ENCODE measurements around the gene ARHGAP12.

Gene ARHGAP12

DNA sequence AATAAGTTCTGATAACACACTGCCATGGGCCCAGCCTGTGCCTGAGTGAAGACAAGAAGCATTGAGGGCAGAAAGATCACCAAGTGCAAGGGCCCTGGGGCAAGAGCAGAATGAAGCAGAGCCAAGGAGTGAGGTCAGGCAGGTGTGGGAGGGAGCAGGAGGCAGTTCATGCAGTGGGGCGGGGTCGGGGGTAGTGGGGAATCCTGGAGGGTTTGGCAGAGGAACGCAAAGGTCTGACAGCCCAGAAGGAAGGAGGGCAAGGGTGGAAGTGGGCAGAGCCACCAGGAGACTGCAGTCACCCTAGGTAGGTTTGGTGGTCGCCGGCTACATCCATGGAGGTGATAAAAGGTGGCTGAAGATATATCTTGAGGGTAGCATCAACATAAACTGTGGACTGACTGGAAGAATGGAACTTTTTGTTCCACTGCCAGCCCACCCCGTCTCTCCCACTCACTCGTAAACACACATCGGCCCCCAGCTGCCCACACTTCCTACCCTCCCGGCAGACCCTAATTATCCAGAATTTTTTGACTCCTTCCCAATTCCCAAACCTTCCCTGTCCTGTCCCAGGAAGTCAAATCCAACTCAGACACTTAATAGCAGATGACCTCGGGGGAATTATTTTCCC lies 172.4 kb downstream of the ARHGAP12 start:
- Histone ChIP-seq H3K36me3 (ENCODE audit: control insufficient read depth, insufficient read depth, low read length) (no peaks in the 10 kb centered on the region), H3K27me3 (ENCODE audit: control insufficient read depth, insufficient read depth, low read length) (no peaks in the 10 kb centered on the region), H3K4me1 (ENCODE audit: control insufficient read depth, insufficient read depth, low read length) (peaks cover 53% of the 10 kb centered on the region), H3K4me3 (ENCODE audit: low read depth, low read length) (no peak overlapping the region), H3K27ac (ENCODE audit: low read depth, low read length) (peak overlapping the region; percentile 71), H3K9ac (ENCODE audit: low read depth, low read length) (no peak overlapping the region), H3K9me3 (ENCODE audit: control insufficient read depth, insufficient read depth, low read length) (no peaks in the 10 kb centered on the region)

All from HUES48 (cell line).